Activated naive CD8-positive, alpha-beta T cell treated with anti-CD3 and anti-CD28 coated beads for 36 hours (primary cell): ENCODE measurements around the gene FOXD4L6. TPM values are rescaled to one million over a fixed set of nuclear protein-coding genes. Genes with fewer than 3 reads are reported as not detected.
"Not testable (repeated sequence)": the region's sequence is repeated elsewhere in the genome, so short reads cannot be mapped to it uniquely, and the experiment has no call there.

Source experiments
- DNase-seq: peaks from one replicate; pipeline ENCODE4 v3.0.0; 2021
- H3K27ac Mint-ChIP-seq: one replicate; pipeline ENCODE4 v1.8.0; 2022; ENCODE audit warnings: mild to moderate bottlenecking, moderate library complexity, mixed read lengths
- H3K27me3 Mint-ChIP-seq: one replicate; pipeline ENCODE4 v1.8.0; 2022; ENCODE audit warnings: mild to moderate bottlenecking, mixed read lengths
- H3K36me3 Mint-ChIP-seq: one replicate; pipeline ENCODE4 v1.8.0; 2021; ENCODE audit warnings: mild to moderate bottlenecking, mixed read lengths
- H3K4me1 Mint-ChIP-seq: one replicate; pipeline ENCODE4 v1.8.0; 2021; ENCODE audit warnings: mixed read lengths
- H3K4me3 Mint-ChIP-seq: one replicate; pipeline ENCODE4 v1.8.0; 2022; ENCODE audit warnings: mild to moderate bottlenecking, moderate library complexity, mixed read lengths
- H3K9me3 Mint-ChIP-seq: one replicate; pipeline ENCODE4 v1.8.0; 2022; ENCODE audit warnings: mixed read lengths
- total RNA-seq, 2 experiments: library from RNA; stranded (reverse); gene quantifications; one replicate each; pipeline ENCODE4 v1.2.3, GENCODE V29; 2021

Gene FOXD4L6
- total RNA-seq, 2 experiments from 2014 or later: not detected

DNA sequence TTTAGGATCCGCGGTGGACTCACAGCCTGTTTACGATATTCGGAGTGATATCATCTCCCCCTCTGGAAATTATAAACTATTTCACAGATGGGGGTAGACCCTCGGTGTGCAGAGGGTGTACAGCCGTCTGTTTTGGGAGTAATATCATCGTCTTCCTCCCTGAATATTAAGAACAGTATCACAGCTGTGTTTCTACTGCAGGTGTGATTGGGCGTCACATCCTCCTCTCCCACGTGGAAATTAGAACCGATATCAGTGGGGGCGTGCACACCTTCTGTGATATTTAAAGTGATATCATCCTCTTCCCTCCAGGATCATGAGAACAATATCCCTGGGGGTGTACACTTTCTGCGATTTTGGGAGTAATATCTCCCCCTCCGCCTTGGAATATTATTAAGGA lies 19.2 kb downstream of the FOXD4L6 start:
- H3K9me3 Mint-ChIP-seq, H3K36me3 Mint-ChIP-seq, H3K27ac Mint-ChIP-seq, H3K4me1 Mint-ChIP-seq, H3K27me3 Mint-ChIP-seq, H3K4me3 Mint-ChIP-seq: not testable (repeated sequence)
- peak; percentile 16 for DNase-seq

DNA sequence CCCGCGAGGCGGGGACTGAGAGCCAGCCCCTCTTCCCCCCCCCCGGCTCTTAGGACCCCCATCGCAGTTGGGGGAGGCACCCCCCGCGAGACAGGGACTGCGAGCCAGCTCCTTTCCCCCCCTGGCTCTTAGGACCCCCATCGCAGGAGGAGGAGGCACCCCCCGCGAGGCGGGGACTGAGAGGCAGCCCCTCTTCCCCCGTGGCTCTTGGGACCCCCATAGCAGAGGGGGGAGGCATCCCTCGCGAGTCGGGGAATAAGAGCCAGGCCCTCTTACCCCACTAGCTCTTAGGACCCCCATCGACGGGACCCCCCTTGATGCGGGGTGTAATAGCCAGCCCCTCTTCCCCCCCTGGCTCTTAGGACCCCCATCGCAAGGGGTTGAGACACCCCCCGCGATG lies 19.7 kb downstream of the FOXD4L6 start:
- H3K36me3 Mint-ChIP-seq, H3K9me3 Mint-ChIP-seq, H3K4me1 Mint-ChIP-seq, H3K27ac Mint-ChIP-seq, DNase-seq, H3K27me3 Mint-ChIP-seq, H3K4me3 Mint-ChIP-seq: not testable (repeated sequence)

DNA sequence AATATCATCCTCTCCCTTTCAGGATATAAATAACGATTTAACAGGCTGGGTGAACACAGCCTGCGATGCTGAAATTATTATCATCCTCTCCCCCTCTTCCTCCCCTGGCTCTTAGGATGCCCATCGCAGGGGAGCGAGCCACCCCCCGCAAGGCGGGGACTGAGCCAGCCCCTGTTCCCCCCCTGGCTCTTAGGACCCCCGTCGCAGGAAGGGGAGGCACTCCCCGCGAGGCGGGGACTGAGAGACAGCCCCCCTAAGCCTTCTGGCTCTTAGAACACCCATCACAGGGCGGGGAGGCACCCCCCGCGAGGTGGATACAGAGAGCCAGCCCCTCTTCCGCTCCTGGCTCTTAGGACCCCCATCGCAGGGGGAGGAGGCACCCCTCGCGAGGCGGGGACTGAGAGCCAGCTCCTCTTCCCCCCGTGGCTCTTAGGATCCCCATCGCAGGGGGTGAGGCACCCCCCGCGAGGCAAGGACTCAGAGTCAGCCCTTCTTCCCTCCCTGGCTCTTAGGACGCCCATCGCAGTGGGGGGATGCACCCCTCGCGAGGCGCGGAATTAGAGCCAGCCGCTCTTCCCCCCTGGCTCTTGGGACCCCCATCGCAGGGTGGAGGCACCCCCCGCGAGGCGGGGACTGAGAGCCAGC lies 21.9 kb downstream of the FOXD4L6 start:
- DNase-seq, H3K36me3 Mint-ChIP-seq, H3K27ac Mint-ChIP-seq, H3K9me3 Mint-ChIP-seq, H3K27me3 Mint-ChIP-seq, H3K4me1 Mint-ChIP-seq, H3K4me3 Mint-ChIP-seq: not testable (repeated sequence)

DNA sequence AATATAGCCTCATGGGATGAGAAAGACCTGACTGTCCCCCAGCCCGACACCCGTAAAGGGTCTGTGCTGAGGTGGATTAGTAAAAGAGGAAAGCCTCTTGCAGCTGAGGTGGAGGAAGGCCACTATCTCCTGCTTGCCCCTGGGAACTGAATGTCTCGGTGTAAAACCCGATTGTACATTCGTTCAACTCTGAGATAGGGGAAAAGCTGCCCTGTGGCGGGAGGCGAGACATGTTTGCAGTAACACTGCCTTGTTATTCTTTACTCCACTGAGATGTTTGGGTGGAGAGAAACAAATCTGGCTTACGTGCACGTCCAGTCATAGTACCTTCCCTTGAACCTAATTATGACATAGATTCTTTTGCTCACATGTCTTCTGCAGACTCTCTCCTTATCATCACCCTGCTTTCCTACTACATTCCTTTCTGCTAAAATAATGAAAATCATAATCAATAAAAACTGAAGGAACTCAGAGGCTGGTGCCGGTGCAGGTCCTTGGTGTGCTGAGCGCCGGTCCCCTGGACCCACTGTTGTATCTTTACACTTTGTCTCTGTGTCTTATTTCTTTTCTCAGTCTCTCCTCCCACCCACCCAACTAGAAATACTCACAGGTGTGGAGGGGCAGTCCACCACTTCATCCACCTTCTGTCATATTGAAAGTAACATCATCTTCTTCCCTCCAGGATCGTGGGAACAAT lies 22.8 kb downstream of the FOXD4L6 start:
- not testable (repeated sequence) for H3K27ac Mint-ChIP-seq, H3K27me3 Mint-ChIP-seq, H3K36me3 Mint-ChIP-seq, H3K4me3 Mint-ChIP-seq, DNase-seq, H3K9me3 Mint-ChIP-seq, H3K4me1 Mint-ChIP-seq

DNA sequence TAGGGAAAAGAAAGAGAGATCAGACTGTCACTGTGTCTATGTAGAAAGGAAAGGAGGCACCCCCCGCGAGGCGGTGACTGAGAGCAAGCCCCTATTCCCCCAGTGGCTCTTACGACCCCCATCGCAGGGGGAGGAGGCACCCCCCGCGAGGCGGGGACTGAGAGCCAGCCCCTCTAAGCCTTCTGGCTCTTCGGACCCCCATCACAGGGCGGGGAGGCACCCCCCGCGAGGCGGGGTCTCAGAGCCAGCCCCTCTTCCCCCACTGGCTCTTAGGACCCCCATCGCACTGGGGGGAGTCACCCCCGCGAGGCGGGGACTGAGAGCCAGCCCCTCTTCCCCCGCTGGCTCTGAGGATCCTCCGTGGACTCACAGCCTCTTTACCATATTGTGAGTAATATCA lies 23.9 kb downstream of the FOXD4L6 start:
- not testable (repeated sequence) for H3K9me3 Mint-ChIP-seq, H3K27ac Mint-ChIP-seq, H3K4me3 Mint-ChIP-seq, H3K27me3 Mint-ChIP-seq, DNase-seq, H3K4me1 Mint-ChIP-seq, H3K36me3 Mint-ChIP-seq

DNA sequence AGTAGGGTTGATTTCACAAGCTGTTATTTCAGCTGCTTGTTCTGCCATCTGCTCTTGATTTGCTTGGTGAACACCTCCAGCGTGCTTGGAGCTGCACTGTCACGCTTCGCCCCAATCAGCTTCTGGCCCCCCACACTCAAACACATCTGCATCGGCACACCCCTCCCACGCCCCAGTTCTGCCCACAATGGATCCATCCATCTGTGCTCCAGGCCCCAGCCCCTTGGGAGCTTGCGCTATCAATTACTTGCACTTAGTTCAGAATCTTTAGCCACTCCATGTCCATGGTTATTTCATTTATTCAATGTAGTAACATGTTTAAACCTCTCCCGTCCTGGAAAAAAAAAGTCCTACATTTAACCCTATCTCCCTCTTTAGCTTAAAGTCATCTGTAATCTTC lies 28.0 kb downstream of the FOXD4L6 start:
- not testable (repeated sequence) for H3K4me1 Mint-ChIP-seq, H3K9me3 Mint-ChIP-seq, H3K36me3 Mint-ChIP-seq, DNase-seq, H3K4me3 Mint-ChIP-seq, H3K27ac Mint-ChIP-seq, H3K27me3 Mint-ChIP-seq

DNA sequence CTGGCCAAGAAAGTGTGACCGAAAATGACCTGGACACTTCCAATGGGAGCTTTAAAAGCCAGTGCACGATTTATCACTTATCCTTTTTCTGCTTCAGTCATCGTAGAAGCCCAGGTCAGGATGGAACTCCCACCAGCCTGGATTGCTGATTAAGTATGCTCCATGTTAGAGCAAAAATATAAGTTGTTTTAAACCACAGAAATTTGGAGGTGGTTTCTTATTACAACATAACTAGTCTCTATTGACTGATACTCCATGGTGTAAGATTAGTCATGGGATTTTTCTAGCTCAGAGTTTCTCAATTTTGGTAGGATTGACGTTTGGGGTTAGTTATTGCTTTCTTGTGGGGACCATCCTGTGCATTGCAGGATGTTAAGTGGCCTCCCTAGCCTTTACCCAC lies 29.7 kb downstream of the FOXD4L6 start:
- not testable (repeated sequence) for H3K27me3 Mint-ChIP-seq, DNase-seq, H3K4me3 Mint-ChIP-seq, H3K9me3 Mint-ChIP-seq, H3K27ac Mint-ChIP-seq, H3K4me1 Mint-ChIP-seq, H3K36me3 Mint-ChIP-seq

DNA sequence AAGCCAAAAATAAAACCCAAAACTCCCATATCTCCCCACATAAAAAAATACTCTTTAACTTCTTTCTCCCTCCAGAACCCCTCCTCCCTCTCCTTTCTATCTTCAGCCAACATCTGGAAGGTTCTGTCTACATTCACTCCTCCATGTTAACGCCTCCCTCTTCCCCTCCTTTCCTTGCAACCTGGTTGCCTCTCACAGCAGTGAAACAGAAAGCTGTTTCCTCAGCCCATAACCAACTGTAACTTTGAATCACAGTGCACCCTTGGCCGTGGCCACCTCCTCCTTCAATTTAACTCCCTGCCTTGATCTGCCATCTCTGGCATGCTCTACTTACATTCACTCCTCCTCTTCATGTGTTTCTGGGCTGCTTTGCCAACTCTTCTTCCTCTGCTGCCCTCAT lies 33.4 kb downstream of the FOXD4L6 start:
- H3K27me3 Mint-ChIP-seq, DNase-seq, H3K36me3 Mint-ChIP-seq, H3K4me3 Mint-ChIP-seq, H3K9me3 Mint-ChIP-seq, H3K27ac Mint-ChIP-seq, H3K4me1 Mint-ChIP-seq: not testable (repeated sequence)

DNA sequence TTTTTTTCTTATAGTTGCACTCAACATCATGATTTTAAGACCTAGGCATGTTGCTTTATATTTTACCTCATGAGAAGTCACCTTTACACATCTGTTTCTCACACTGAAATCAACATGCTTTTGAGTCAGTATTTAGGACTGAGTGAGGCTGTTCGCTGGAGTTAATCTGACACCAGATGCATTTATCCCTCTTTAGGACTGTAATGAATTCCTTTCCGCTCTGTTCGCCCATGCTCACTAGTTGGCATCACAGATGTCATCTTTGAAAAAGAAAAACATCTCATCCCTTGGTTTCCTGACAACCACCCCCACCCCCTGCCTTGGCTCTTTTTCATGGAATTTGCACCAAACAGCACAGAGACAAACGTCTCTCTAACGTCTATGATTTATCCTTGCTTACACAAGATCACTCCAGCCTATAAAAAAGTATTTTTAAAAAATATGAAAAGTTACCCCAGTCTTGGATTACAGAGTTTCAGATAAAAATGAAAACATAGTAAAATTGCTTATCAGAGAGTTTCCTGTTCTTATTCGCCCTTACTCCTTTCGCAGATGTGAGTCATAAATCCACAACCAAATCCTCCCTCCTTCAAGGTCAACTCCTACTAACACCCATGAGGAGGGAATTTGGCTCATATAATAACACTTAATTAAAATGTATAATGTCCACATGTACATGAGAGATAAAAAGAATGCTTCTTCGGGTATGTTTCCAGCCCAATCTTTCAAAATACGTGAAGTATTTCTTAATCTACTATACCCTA lies 34.3 kb downstream of the FOXD4L6 start:
- not testable (repeated sequence) for H3K27ac Mint-ChIP-seq

DNA sequence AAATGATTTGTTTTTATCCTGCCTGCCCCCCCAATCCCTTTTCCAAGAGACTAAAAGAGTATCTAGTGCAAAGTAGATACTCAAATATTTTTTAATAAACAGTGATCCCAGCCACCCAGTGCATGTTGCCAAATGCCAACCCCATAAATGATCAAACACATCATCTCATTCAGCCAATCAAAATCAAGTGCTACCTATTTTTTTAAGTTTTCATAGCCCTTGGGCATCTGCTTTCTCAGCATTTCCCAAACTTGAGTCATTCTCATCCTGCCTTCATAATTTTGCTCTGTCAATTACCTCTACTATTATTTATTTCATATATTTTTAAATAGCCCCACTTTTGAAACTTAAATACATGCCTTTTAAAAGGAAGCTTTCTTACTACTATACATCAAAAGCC lies 37.6 kb downstream of the FOXD4L6 start:
- peaks cover 15% of the 10 kb centered on the region for H3K27me3 Mint-ChIP-seq
- H3K27ac Mint-ChIP-seq, H3K4me3 Mint-ChIP-seq, H3K36me3 Mint-ChIP-seq, DNase-seq, H3K9me3 Mint-ChIP-seq, H3K4me1 Mint-ChIP-seq: not testable (repeated sequence)

More for the DNA sequence above, 34.3 kb downstream of the FOXD4L6 start:
- H3K36me3 Mint-ChIP-seq, H3K4me3 Mint-ChIP-seq, DNase-seq, H3K27me3 Mint-ChIP-seq, H3K9me3 Mint-ChIP-seq, H3K4me1 Mint-ChIP-seq: not testable (repeated sequence)

DNA sequence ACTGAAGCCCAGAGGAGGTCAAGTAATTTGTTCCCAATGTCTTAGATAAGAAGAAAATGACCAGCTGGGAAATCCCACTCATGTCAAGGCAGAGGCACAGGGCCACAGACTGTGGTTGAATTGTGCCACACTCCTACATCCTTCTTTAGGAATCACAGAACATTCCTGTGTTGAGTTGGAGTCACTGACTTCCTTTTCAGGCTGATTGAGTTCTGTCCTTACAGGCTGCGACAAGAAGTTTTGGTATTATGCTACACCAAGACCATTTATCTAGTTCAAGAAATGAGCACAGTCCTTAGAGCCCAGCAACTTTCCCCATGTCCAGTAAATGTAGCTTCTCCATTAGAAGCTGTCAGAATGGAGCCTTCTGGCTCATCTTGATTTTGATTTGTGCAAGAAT lies 38.1 kb downstream of the FOXD4L6 start:
- not testable (repeated sequence) for H3K27ac Mint-ChIP-seq, DNase-seq, H3K9me3 Mint-ChIP-seq, H3K4me1 Mint-ChIP-seq, H3K36me3 Mint-ChIP-seq, H3K4me3 Mint-ChIP-seq
- peaks cover 15% of the 10 kb centered on the region for H3K27me3 Mint-ChIP-seq

DNA sequence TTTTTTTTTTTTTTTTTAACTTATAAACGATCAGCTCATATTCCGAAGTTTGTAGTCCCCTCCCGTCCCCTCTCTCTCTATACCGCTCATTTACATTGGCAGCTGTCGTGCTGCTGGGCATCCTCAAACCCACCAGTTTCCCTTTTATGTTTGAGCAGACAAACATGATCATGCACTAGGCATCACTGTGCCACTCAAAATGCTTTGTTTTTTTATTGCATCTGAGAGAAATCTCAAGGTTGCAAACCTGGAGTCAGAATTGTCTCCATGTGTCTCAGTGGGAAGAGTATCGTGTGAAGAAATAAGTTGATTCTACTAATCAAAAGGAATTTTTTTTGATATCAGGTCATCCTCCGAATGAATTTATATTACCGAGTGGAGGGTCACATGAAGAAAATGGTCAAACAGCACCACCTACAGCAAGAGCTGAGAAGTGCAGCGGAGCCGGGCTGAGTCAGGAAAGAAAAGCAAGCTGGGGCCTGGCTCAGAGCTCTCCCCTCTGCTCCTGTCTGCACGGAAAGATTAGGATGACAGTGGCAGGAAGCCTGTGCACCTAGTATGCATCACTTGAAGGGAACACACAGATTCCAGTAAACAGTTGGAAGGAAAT lies 39.9 kb downstream of the FOXD4L6 start:
- H3K4me1 Mint-ChIP-seq, H3K36me3 Mint-ChIP-seq, H3K4me3 Mint-ChIP-seq, H3K27ac Mint-ChIP-seq, DNase-seq, H3K9me3 Mint-ChIP-seq: not testable (repeated sequence)
- H3K27me3 Mint-ChIP-seq: peaks cover 22% of the 10 kb centered on the region

DNA sequence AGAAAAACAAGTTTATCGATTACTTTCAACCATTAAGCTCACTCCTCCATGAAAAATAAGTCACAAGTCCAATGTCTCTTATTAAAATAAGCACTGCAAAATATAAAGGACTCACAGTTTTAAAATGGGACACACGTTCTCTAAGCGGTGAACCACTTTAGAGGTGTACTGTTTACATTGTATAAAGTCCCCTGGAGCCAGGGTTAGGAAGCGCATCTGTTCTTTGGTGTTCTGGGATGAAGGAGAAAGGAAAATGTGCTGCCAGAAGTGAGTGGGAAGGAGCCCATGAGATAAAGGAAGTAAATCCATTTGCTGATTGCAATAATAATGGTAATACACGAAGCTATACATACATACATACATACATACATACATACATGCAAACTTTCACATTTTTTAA lies 40.6 kb downstream of the FOXD4L6 start:
- not testable (repeated sequence) for H3K9me3 Mint-ChIP-seq, H3K4me3 Mint-ChIP-seq, H3K4me1 Mint-ChIP-seq, DNase-seq, H3K27ac Mint-ChIP-seq, H3K36me3 Mint-ChIP-seq
- H3K27me3 Mint-ChIP-seq: peaks cover 22% of the 10 kb centered on the region

DNA sequence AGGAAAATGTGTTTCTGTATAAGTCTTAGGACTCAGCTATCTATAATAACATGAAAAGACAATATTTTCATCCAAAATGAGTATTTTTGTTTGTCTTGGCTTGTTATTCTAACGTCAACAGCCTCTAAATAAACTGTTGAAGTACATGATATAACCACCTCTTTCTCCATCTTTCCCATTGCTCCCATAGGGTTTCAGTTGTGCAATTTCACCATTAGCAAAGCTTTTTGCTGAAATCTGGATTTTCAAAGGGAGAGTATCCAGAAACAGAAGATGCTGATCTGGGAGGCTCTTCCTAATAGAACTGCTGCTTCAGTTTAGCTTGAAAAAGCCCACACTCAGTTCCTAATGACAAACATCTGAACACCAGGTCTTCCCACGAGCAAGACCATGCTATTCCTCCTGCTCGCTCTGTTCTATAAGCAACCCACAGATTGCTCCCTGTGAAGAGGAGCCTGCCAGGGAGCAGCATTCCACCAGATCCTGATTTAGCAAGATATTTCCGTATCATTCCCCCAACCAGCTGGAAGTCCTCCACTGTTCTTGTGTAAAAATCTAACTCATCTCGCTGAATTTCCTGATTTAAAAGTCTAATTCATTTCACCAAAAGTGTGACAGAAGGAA lies 41.2 kb downstream of the FOXD4L6 start:
- not testable (repeated sequence) for H3K27ac Mint-ChIP-seq, DNase-seq, H3K4me3 Mint-ChIP-seq, H3K36me3 Mint-ChIP-seq, H3K4me1 Mint-ChIP-seq, H3K9me3 Mint-ChIP-seq
- H3K27me3 Mint-ChIP-seq: peaks cover 29% of the 10 kb centered on the region

DNA sequence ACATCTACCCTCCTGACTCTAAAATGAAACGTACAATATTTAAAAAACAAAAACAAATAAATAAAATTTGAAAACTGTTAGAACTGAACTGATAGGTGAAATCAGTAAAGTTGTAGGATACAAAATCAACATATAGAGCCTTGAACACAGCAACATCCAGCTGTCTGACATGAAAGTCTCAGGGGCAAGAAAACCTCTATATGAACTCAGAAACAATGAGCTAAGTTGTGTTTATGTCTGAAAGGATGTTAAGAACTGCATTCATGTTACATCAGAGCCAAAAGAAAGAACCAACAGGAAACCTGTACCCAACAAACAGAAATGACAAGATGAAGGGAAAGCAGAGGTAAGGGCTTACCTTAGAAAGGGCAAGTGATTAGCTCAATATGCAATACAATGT lies 41.8 kb downstream of the FOXD4L6 start:
- H3K36me3 Mint-ChIP-seq, DNase-seq, H3K27ac Mint-ChIP-seq, H3K4me3 Mint-ChIP-seq, H3K4me1 Mint-ChIP-seq, H3K9me3 Mint-ChIP-seq: not testable (repeated sequence)
- H3K27me3 Mint-ChIP-seq: peaks cover 30% of the 10 kb centered on the region
